Spleen (tissue), 11 donors: ENCODE results near the gene BMPR1A. TPM values are rescaled to one million over a fixed set of nuclear protein-coding genes. Genes with fewer than 3 reads are reported as not detected.

ENCODE experiments used
- DNase-seq: peaks from one replicate; pipeline ENCODE4 v3.0.0-alpha.2; 2020
- H3K27ac ChIP-seq, 8 donors: fragments of 200-600 bp; sonication (generic) in 7 of 8; 1 replicate in 4 of 8; 2 replicates in 4 of 8; pipeline versions ENCODE4 v1.5.0 to v1.8.0; 2016 to 2021; ENCODE audit warnings: inconsistent platforms in 4 of 8, mild to moderate bottlenecking in 4 of 8, moderate library complexity in 1 of 8
- H3K27me3 ChIP-seq, 7 donors: fragments of 200-600 bp; sonication (generic) in 6 of 7; replicated peaks in 1 of 7; 1 replicate in 4 of 7; 2 replicates in 3 of 7; pipeline versions ENCODE4 v1.5.0 to v1.8.0; 2016 to 2021; ENCODE audit warnings: inconsistent platforms in 3 of 7, mild to moderate bottlenecking in 1 of 7
- H3K36me3 ChIP-seq, 6 donors: fragments of 200-600 bp; sonication (generic) in 5 of 6; 1 replicate in 4 of 6; 2 replicates in 2 of 6; pipeline versions ENCODE4 v1.5.0 to v1.8.0; 2016 to 2021; ENCODE audit warnings: inconsistent platforms in 2 of 6
- H3K4me1 ChIP-seq, 6 donors: fragments of 200-600 bp; sonication (generic) in 5 of 6; 1 replicate in 3 of 6; 2 replicates in 3 of 6; pipeline versions ENCODE4 v1.5.0 to v1.8.0; 2016 to 2021; ENCODE audit warnings: inconsistent platforms in 3 of 6
- H3K4me3 ChIP-seq, 8 donors: fragments of 200-600 bp; sonication (generic) in 7 of 8; 1 replicate in 4 of 8; 2 replicates in 4 of 8; pipeline versions ENCODE4 v1.5.0 to v1.8.0; 2016 to 2021; ENCODE audit warnings: inconsistent platforms in 4 of 8, mild to moderate bottlenecking in 4 of 8, moderate library complexity in 2 of 8
- H3K9me3 ChIP-seq, 8 donors: fragments of 200-600 bp; sonication (generic) in 7 of 8; 1 replicate in 4 of 8; 2 replicates in 4 of 8; pipeline versions ENCODE4 v1.5.0 to v1.8.0; 2016 to 2021; ENCODE audit warnings: inconsistent platforms in 4 of 8
- POLR2A ChIP-seq, 3 donors: fragments of 450-650 bp; IDR thresholded peaks; one replicate each; pipeline ENCODE4 v1.5.1; 2017; ENCODE audit warnings: antibody characterized with exemption in 3 of 3, mild to moderate bottlenecking in 1 of 3
- POLR2AphosphoS5 ChIP-seq, 3 donors: sonication (generic); formaldehyde crosslinking; IDR thresholded peaks; one replicate each; pipeline ENCODE4 v1.5.1; 2017; ENCODE audit warnings: antibody characterized with exemption in 3 of 3
- WGBS, 5 donors: extraction: QIAGEN DNeasy Blood & Tissue Kit in 3 of 5; methylation state at CpG; one replicate each; pipeline versions ENCODE4 v1.1.5 to v1.1.7; 2013 to 2018; 5-methylcytosine and 5-hydroxymethylcytosine counted together
- intact Hi-C: fragments of 100-400 bp; cut with DNase I; formaldehyde crosslinking; loops from one replicate; pipeline ENCODE4 v1.15.0; 2023; ENCODE audit warnings: low total_unique reads
- polyA plus RNA-seq, 3 donors: library from polyadenylated mRNA; stranded (reverse); fragments of 200-250 nt; gene quantifications; one replicate each; pipeline ENCODE4 v1.2.1, GENCODE V29; 2013
- total RNA-seq, 7 donors: library from RNA; depleted of rRNA in 3 of 7; stranded (reverse); fragments of >200 nt in 3 of 7; fragmentation: NEBNext Ultra II Directional in 4 of 7; extraction: Animal tissue kit (Norgen Biotek cat#: 25700) in 4 of 7; gene quantifications; one replicate each; pipeline versions ENCODE4 v1.1.0 to v1.2.1, GENCODE V29; 2016 to 2021
- TF ChIP-seq, protein P1 (sequence below), 11 experiments: fragments of 200-600 bp in 7 of 11; fragments of 450-650 bp in 4 of 11; sonication (generic) in 4 of 11; IDR thresholded peaks in 8 of 11; conservative IDR thresholded peaks in 3 of 11; 1 replicate in 7 of 11; 2 replicates in 4 of 11; pipeline versions ENCODE4 v1.4.0 to v1.8.0; 2016 to 2021; ENCODE audit warnings: antibody characterized with exemption in 11 of 11, inconsistent platforms in 4 of 11, mild to moderate bottlenecking in 1 of 11
- donor health status: healthy with polysubstance abuse.
- donor health status: DM: no; HTN: no; CAD: no; lungs with moderate emphysema.
- donor health status: DM: no; HTN: no; CAD: no.
- donor health status: Bipolar disorder and iron deficiency.
- donor health status: healthy.
- donor health status: DM: no; HTN: no; CAD: no.
- donor health status: DM: yes; HTN: yes; CAD: no.

The BMPR1A gene
- total and polyA plus RNA-seq, 10 donors = 1.3 to 17.9 (median 10.2) TPM

DNA sequence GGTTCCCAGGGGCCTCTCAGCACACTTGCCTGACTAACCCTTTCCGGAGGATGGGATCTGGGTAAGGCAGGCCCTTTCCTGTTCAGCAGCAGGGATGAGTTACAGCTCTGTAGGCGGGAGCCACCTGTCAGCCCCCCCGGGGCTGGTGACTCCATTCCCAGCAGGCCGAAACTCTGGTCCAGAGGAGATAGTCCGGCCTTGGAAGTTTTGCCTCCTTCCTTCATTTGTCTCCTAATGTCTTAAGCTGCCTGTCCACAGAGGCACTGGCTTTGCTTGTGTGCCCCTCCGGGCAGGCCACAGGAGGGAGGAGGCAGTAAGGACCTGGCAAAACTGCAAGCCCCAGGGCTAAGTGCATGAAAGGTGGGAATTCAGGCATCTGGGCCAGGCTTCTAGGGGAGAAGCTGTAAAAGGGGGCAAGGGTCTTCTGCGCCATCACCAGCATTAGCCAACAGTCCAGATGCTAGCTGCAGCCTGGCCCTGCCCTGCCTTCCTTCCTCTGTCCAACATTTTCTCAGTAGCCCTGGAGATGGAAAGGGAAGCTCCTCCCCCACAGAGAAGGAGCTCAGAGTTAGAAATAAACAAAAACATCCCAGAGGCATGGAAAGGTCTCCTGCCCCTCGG is 213.1 kb downstream of the BMPR1A start:
- H3K4me3 ChIP-seq = peak overlapping the region; percentile 40 to 74 (median 46)
- no peak for DNase-seq
- H3K4me1 ChIP-seq = peaks cover 24 to 69% (median 61%) of the 10 kb centered on the region in 6 donors
- peaks cover 0 to 50% (median 6%) of the 10 kb centered on the region in 7 donors for H3K27me3 ChIP-seq
- no peaks in the 10 kb centered on the region for H3K36me3 ChIP-seq
- H3K9me3 ChIP-seq = no peaks in the 10 kb centered on the region
- WGBS, 5 donors = 45 to 79% (median 72%) methylated on average over 8 of the region's 8 CpGs
- intact Hi-C loops = no loop called here
- TF ChIP-seq, protein P1, sequence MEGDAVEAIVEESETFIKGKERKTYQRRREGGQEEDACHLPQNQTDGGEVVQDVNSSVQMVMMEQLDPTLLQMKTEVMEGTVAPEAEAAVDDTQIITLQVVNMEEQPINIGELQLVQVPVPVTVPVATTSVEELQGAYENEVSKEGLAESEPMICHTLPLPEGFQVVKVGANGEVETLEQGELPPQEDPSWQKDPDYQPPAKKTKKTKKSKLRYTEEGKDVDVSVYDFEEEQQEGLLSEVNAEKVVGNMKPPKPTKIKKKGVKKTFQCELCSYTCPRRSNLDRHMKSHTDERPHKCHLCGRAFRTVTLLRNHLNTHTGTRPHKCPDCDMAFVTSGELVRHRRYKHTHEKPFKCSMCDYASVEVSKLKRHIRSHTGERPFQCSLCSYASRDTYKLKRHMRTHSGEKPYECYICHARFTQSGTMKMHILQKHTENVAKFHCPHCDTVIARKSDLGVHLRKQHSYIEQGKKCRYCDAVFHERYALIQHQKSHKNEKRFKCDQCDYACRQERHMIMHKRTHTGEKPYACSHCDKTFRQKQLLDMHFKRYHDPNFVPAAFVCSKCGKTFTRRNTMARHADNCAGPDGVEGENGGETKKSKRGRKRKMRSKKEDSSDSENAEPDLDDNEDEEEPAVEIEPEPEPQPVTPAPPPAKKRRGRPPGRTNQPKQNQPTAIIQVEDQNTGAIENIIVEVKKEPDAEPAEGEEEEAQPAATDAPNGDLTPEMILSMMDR (IDR thresholded peaks at IDR 0.05 in 8 of 11, conservative IDR thresholded peaks at IDR 0.05 in 3 of 11) = no peak
- no peak for TF ChIP-seq POLR2A (IDR thresholded peaks at IDR 0.05)
- no peak for TF ChIP-seq POLR2AphosphoS5 (IDR thresholded peaks at IDR 0.05)
- peak overlapping the region; percentile 42 to 93 (median 88) for H3K27ac ChIP-seq

DNA sequence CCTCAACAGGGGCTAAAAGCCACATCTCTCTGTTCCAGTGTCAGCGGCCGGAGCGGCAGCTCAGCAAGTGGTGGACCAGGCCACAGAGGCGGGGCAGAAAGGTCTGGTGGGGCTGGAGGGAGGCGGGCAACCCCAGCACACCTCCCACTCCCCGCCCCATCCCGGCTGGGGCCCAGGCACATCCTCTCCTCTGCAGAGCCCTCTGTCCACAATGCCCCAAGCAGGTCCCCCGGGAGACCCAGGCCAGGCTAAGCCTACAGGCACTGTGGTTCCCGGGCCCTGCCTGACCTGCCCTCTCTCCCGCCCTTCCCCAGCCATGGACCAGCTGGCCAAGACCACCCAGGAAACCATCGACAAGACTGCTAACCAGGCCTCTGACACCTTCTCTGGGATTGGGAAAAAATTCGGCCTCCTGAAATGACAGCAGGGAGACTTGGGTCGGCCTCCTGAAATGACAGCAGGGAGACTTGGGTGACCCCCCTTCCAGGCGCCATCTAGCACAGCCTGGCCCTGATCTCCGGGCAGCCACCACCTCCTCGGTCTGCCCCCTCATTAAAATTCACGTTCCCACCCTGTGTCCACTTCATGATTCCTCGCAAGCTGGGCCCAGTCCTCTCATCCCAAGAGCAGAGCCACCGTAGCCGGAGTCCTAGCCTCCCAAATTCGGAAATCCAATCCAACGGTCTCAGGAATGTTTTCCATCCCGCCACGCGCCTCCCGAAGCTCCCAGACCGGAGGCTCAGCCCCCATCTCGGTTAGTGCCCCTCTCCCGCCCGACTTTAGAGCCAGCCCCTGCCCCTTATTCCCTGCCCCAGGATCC is 214.0 kb downstream of the BMPR1A start:
- Histone ChIP-seq H3K9me3 (no peaks in the 10 kb centered on the region), H3K4me1 (peaks cover 24 to 68% (median 61%) of the 10 kb centered on the region in 6 donors), H3K36me3 (no peaks in the 10 kb centered on the region), H3K4me3 (peak overlapping the region; percentile 40 to 74 (median 46)), H3K27ac (peak overlapping the region; percentile 49 to 93 (median 88)), H3K27me3 (peaks cover 0 to 50% (median 6%) of the 10 kb centered on the region in 7 donors)
- intact Hi-C loops = no loop called here
- no peak for TF ChIP-seq POLR2A (IDR thresholded peaks at IDR 0.05)
- TF ChIP-seq POLR2AphosphoS5 (IDR thresholded peaks at IDR 0.05) = peak; percentile 34 to 80 (median 77)
- TF ChIP-seq, protein P1 (IDR thresholded peaks at IDR 0.05 in 8 of 11, conservative IDR thresholded peaks at IDR 0.05 in 3 of 11) = no peak
- DNase-seq = peak; percentile 88
- 20 to 43% (median 27%) methylated on average over 27 to 30 of the region's 30 CpGs for WGBS, 5 donors

DNA sequence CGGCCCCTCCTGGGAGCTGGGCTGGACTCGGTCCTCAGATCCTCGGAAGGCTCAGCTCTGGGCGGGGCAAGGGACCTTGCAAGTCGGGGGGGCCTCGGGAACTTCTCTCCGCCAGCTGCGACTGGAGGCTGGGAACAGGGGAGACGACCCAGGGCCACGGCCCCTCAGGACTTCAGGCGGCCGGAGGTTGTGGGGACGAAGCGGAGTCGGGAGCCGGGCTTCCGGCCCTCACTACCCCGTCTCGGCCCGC is 214.5 kb downstream of the BMPR1A start:
- Histone ChIP-seq H3K36me3 (no peaks in the 10 kb centered on the region), H3K9me3 (no peaks in the 10 kb centered on the region), H3K27me3 (peaks cover 0 to 50% (median 6%) of the 10 kb centered on the region in 7 donors), H3K27ac (peak overlapping the region; percentile 49 to 93 (median 88)), H3K4me3 (peak overlapping the region; percentile 40 to 74 (median 46)), H3K4me1 (peaks cover 24 to 63% (median 57%) of the 10 kb centered on the region in 6 donors)
- intact Hi-C loops = no loop called here
- TF ChIP-seq POLR2A (IDR thresholded peaks at IDR 0.05) = peak in 2 of 3 donors; percentile 31 to 39
- TF ChIP-seq, protein P1 (IDR thresholded peaks at IDR 0.05 in 8 of 11, conservative IDR thresholded peaks at IDR 0.05 in 3 of 11) = no peak
- TF ChIP-seq POLR2AphosphoS5 (IDR thresholded peaks at IDR 0.05) = no peak
- 0 to 2% (median 0%) methylated on average over 3 to 20 of the region's 20 CpGs for WGBS, 5 donors
- no peak for DNase-seq
